HG03457 (cell line): ENCODE data around the gene FBXO17.
"Not testable (repeated sequence)": the region's sequence is repeated elsewhere in the genome, so short reads cannot be mapped to it uniquely, and the experiment has no call there.

ENCODE experiments used
- ATAC-seq: cut with Tn5 transposase; IDR thresholded peaks from one replicate; pipeline ENCODE4 v1.9.1; 2021; ENCODE audit warnings: moderate number of reproducible peaks; ENCODE audit not compliant: unreplicated experiment

The FBXO17 gene

GRCh38 chr19:38945562-38946228 lies 29.8 kb downstream of the FBXO17 start:
- no peak for ATAC-seq

- ATAC-seq = no peak
Measured at GRCh38 chr19:38944981-38945506, 30.5 kb downstream of the FBXO17 start.

- ATAC-seq = no peak
Measured at GRCh38 chr19:38942471-38943181, 32.9 kb downstream of the FBXO17 start.

- ATAC-seq = no peak
Measured at GRCh38 chr19:38941979-38942378, 33.6 kb downstream of the FBXO17 start.

GRCh38 chr19:38941466-38941865 lies 34.1 kb downstream of the FBXO17 start:
- not testable (repeated sequence) for ATAC-seq

GRCh38 chr19:38939957-38940356 lies 35.6 kb downstream of the FBXO17 start:
- ATAC-seq = no peak

GRCh38 chr19:38933544-38933943 lies 42.0 kb downstream of the FBXO17 start:
- ATAC-seq = no peak

GRCh38 chr19:38932425-38933179 lies 42.9 kb downstream of the FBXO17 start:
- no peak for ATAC-seq

GRCh38 chr19:38931521-38931793 lies 44.1 kb downstream of the FBXO17 start:
- ATAC-seq = no peak

GRCh38 chr19:38930776-38931520 lies 44.6 kb downstream of the FBXO17 start, which contains the start of gene MRPS12:
Gene MRPS12 (plus strand): TSS chr19:38930944. CDS start chr19:38931295, 351 bp downstream.
- ATAC-seq = peak; percentile 82

GRCh38 chr19:38929929-38930775 lies 45.4 kb downstream of the FBXO17 start, which contains the start of gene SARS2:
Gene SARS2 (minus strand): TSS chr19:38930763. CDS start chr19:38930736, 27 bp downstream.
- peak; percentile 45 for ATAC-seq

GRCh38 chr19:38928391-38929001 lies 47.0 kb downstream of the FBXO17 start:
- ATAC-seq = no peak

- ATAC-seq = no peak
Measured at GRCh38 chr19:38924388-38924787, 51.2 kb downstream of the FBXO17 start.

- no peak for ATAC-seq
Measured at GRCh38 chr19:38922482-38922881, 53.1 kb downstream of the FBXO17 start.

GRCh38 chr19:38921420-38922274 lies 53.9 kb downstream of the FBXO17 start:
- no peak for ATAC-seq

GRCh38 chr19:38920602-38921419 lies 54.7 kb downstream of the FBXO17 start:
- ATAC-seq = no peak

- no peak for ATAC-seq
Measured at GRCh38 chr19:38919837-38920601, 55.5 kb downstream of the FBXO17 start.
